ENCODE data around the gene ZNF436.
"Not testable (repeated sequence)": the region's sequence is repeated elsewhere in the genome, so short reads cannot be mapped to it uniquely, and the experiment has no call there.

DNA sequence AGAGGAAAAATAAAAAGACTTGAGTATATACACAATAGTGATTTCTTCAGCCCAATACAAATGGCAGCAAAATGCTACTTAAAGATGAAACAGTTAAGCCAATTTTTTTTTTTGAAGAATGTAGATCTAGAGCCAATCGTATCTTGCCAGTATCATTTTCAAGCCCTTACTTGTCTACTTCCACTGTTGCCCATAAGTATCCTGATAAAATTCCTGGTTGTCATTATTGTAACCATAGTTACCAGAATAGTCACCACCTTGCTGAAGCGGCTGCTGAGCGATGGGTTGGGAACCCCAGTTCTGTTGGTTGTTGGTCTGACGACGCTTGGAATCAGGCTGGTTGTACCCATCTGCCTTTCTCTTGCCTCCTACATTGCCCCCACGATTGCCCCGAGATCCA, 59.4 kb downstream of the ZNF436 start:
- TF ChIP-seq, protein P1, sequence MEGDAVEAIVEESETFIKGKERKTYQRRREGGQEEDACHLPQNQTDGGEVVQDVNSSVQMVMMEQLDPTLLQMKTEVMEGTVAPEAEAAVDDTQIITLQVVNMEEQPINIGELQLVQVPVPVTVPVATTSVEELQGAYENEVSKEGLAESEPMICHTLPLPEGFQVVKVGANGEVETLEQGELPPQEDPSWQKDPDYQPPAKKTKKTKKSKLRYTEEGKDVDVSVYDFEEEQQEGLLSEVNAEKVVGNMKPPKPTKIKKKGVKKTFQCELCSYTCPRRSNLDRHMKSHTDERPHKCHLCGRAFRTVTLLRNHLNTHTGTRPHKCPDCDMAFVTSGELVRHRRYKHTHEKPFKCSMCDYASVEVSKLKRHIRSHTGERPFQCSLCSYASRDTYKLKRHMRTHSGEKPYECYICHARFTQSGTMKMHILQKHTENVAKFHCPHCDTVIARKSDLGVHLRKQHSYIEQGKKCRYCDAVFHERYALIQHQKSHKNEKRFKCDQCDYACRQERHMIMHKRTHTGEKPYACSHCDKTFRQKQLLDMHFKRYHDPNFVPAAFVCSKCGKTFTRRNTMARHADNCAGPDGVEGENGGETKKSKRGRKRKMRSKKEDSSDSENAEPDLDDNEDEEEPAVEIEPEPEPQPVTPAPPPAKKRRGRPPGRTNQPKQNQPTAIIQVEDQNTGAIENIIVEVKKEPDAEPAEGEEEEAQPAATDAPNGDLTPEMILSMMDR (IDR thresholded peaks at IDR 0.05; ENCODE audit: low read depth, low read length), result not testable (repeated sequence)
- TF ChIP-seq POLR2A (IDR thresholded peaks at IDR 0.05; ENCODE audit: extremely low read depth, insufficient read length); MYC (IDR thresholded peaks at IDR 0.05; ENCODE audit: low read depth, low read length): not testable (repeated sequence)

All from NB4 (cell line).